IMR-90 (cell line): ENCODE measurements around the gene IL1RAP. TPM values are rescaled to one million over a fixed set of nuclear protein-coding genes. Genes with fewer than 3 reads are reported as not detected.
A peak's percentile ranks its signal among the peaks of the same experiment; 100 is the strongest.

ENCODE experiments used
- ATAC-seq: fragments of 200-7000 bp; cut with Tn5 transposase; 2 replicates; pipeline ENCODE4 v1.9.1; 2020; ENCODE audit warnings: low read depth, mild to moderate bottlenecking, moderate library complexity
- BruUV-seq: library from RNA; stranded (reverse); fragments of 400-500 nt; replicated peaks from 2 replicates; lab custom pipeline; 2021; lab: Mats Ljungman, UMichigan
- CTCF ChIA-PET: fragments of 300-600 bp; formaldehyde crosslinking; extraction: SDS; loops from one replicate; lab custom pipeline; 2021; ENCODE audit warnings: antibody characterized with exemption; lab: Yijun Ruan, JAX
- POLR2A ChIA-PET: fragments of 300-600 bp; sonication (Branson Sonifier 250); formaldehyde crosslinking; loops from one replicate; lab custom pipeline; 2022; ENCODE audit warnings: antibody characterized with exemption; ENCODE audit not compliant: unreplicated experiment; lab: Charles Lee
- DNase-seq: peaks from one replicate; pipeline ENCODE4 v3.0.0; 2013
- H2AFZ ChIP-seq: replicated peaks from 2 replicates; pipeline ENCODE3; 2013; ENCODE audit warnings: low read length, mild to moderate bottlenecking; ENCODE audit not compliant: poor library complexity
- H2AK5ac ChIP-seq: 2 replicates; pipeline ENCODE4 v1.6.1; 2013; ENCODE audit warnings: low read depth, low read length, inconsistent platforms
- H2AK9ac ChIP-seq: replicated peaks from 2 replicates; pipeline ENCODE3; 2013; ENCODE audit warnings: mild to moderate bottlenecking, low read depth, low read length, moderate library complexity; ENCODE audit not compliant: poor library complexity
- H2BK120ac ChIP-seq: 2 replicates; pipeline ENCODE4 v1.6.1; 2013; ENCODE audit warnings: low read depth, low read length, inconsistent platforms
- H2BK15ac ChIP-seq: 3 replicates; pipeline ENCODE4 v1.6.1; 2013; ENCODE audit warnings: low read depth, low read length, inconsistent platforms
- H2BK20ac ChIP-seq: 2 replicates; pipeline ENCODE4 v1.6.1; 2013; ENCODE audit warnings: low read depth, mild to moderate bottlenecking, inconsistent platforms, low read length, moderate library complexity
- H2BK5ac ChIP-seq: 2 replicates; pipeline ENCODE4 v1.6.1; 2013; ENCODE audit warnings: mild to moderate bottlenecking, low read depth, low read length, inconsistent platforms; ENCODE audit not compliant: poor library complexity, severe bottlenecking
- H3K14ac ChIP-seq: replicated peaks from 2 replicates; pipeline ENCODE4 v1.6.1; 2013; ENCODE audit warnings: low read depth, low read length, inconsistent platforms
- H3K18ac ChIP-seq: 2 replicates; pipeline ENCODE4 v1.6.1; 2013; ENCODE audit warnings: low read depth, low read length, control low read depth
- H3K23ac ChIP-seq: 2 replicates; pipeline ENCODE4 v1.6.1; 2013; ENCODE audit warnings: low read depth, low read length, inconsistent platforms
- H3K27ac ChIP-seq: 2 replicates; pipeline ENCODE4 v1.5.1; 2013; ENCODE audit warnings: mild to moderate bottlenecking, control low read depth, low read length; ENCODE audit not compliant: insufficient read depth
- H3K27me3 ChIP-seq: 2 replicates; pipeline ENCODE4 v1.6.1; 2013; ENCODE audit warnings: low read length; ENCODE audit not compliant: control insufficient read depth, insufficient read depth
- H3K36me3 ChIP-seq: 2 replicates; pipeline ENCODE4 v1.6.1; 2013; ENCODE audit warnings: low read length, mixed read lengths; ENCODE audit not compliant: control insufficient read depth, insufficient read depth
- H3K4ac ChIP-seq: 2 replicates; pipeline ENCODE4 v1.6.1; 2013; ENCODE audit warnings: low read depth, low read length, inconsistent platforms
- H3K4me1 ChIP-seq: 2 replicates; pipeline ENCODE4 v1.6.1; 2013; ENCODE audit warnings: low read length, mixed read lengths; ENCODE audit not compliant: control insufficient read depth, insufficient read depth
- H3K4me2 ChIP-seq: 2 replicates; pipeline ENCODE4 v1.6.1; 2013; ENCODE audit warnings: low read depth, mild to moderate bottlenecking, control low read depth, low read length, moderate library complexity
- H3K4me3 ChIP-seq: 2 replicates; pipeline ENCODE4 v1.5.1; 2013; ENCODE audit warnings: low read depth, mild to moderate bottlenecking, control low read depth, low read length, moderate library complexity; ENCODE audit not compliant: insufficient read depth
- H3K56ac ChIP-seq: 2 replicates; pipeline ENCODE4 v1.6.1; 2013; ENCODE audit warnings: low read length, inconsistent platforms; ENCODE audit not compliant: insufficient read depth; ENCODE audit errors: extremely low read depth
- H3K79me1 ChIP-seq, 2 experiments: 2 replicates each; pipeline ENCODE4 v1.6.1; 2013; ENCODE audit warnings: low read length in 2 of 2, inconsistent platforms in 1 of 2, low read depth in 1 of 2
- H3K9ac ChIP-seq: 2 replicates; pipeline ENCODE4 v1.6.1; 2013; ENCODE audit warnings: low read depth, low read length, control low read depth
- H3K9me1 ChIP-seq: 2 replicates; pipeline ENCODE4 v1.6.1; 2013; ENCODE audit warnings: low read length, inconsistent platforms; ENCODE audit not compliant: insufficient read depth
- H3K9me3 ChIP-seq: 2 replicates; pipeline ENCODE4 v1.6.1; 2013; ENCODE audit warnings: low read length; ENCODE audit not compliant: control insufficient read depth, insufficient read depth
- H4K20me1 ChIP-seq: 2 replicates; pipeline ENCODE4 v1.6.1; 2013; ENCODE audit warnings: low read length, inconsistent platforms; ENCODE audit not compliant: insufficient read depth
- H4K5ac ChIP-seq: 2 replicates; pipeline ENCODE4 v1.6.1; 2013; ENCODE audit warnings: mild to moderate bottlenecking, low read depth, low read length, control low read depth
- H4K8ac ChIP-seq, 2 experiments: 2 replicates each; pipeline ENCODE4 v1.6.1; 2013; ENCODE audit warnings: low read depth in 2 of 2, low read length in 2 of 2, control low read depth in 1 of 2, inconsistent platforms in 1 of 2
- H4K91ac ChIP-seq: 2 replicates; pipeline ENCODE4 v1.6.1; 2013; ENCODE audit warnings: low read depth, low read length, inconsistent platforms; ENCODE audit not compliant: insufficient read depth
- CEBPB ChIP-seq: IDR thresholded peaks from 2 replicates; pipeline ENCODE4 v1.6.1; 2012; ENCODE audit warnings: low read depth, low read length, improper control_type of control experiment
- CHD1 ChIP-seq: IDR thresholded peaks from 2 replicates; pipeline ENCODE4 v1.6.1; 2012; ENCODE audit warnings: low read depth, low read length, improper control_type of control experiment
- MAZ ChIP-seq: IDR thresholded peaks from 2 replicates; pipeline ENCODE4 v1.6.1; 2012; ENCODE audit warnings: low read depth, mild to moderate bottlenecking, low read length, improper control_type of control experiment, moderate library complexity, borderline replicate concordance
- NFE2L2 ChIP-seq: fragments of 150-350 bp; IDR thresholded peaks from 2 replicates; pipeline ENCODE4 v1.6.1; 2016; ENCODE audit warnings: low read depth, mild to moderate bottlenecking, low read length
- POLR2A ChIP-seq: IDR thresholded peaks from 2 replicates; pipeline ENCODE4 v1.6.1; 2012; ENCODE audit warnings: mild to moderate bottlenecking, low read depth, low read length
- RFX5 ChIP-seq: IDR thresholded peaks from 2 replicates; pipeline ENCODE4 v1.8.0; 2012; ENCODE audit warnings: low read depth, mild to moderate bottlenecking, low read length, moderate library complexity
- SMC3 ChIP-seq: fragments of 150-350 bp; IDR thresholded peaks from 2 replicates; pipeline ENCODE4 v1.6.1; 2016; ENCODE audit warnings: low read depth, mild to moderate bottlenecking, antibody characterized with exemption, low read length, moderate library complexity
- USF2 ChIP-seq: fragments of 150-350 bp; IDR thresholded peaks from 2 replicates; pipeline ENCODE4 v1.6.1; 2017; ENCODE audit warnings: mild to moderate bottlenecking, antibody characterized with exemption, low read length, low read depth
- WGBS, 2 experiments: methylation state at CpG; one replicate each; pipeline versions ENCODE4 v1.1.5 to v1.1.7; 2013; ENCODE audit warnings: missing lambda C conversion rate in 2 of 2; ENCODE audit not compliant: insufficient read length in 1 of 2; ENCODE audit errors: extremely low coverage in 2 of 2; 5-methylcytosine and 5-hydroxymethylcytosine counted together
- dilution Hi-C: fragments of 300-500 bp; cut with HindIII; formaldehyde crosslinking; loops from one replicate; pipeline ENCODE4 v1.14.3; 2018; ENCODE audit warnings: low sequenced_read_pairs; ENCODE audit not compliant: unreplicated experiment
- in situ Hi-C: fragments of 300-500 bp; cut with MboI; formaldehyde crosslinking; loops from 3 replicates; pipeline ENCODE4 v1.14.3; 2019; ENCODE audit warnings: low sequenced_read_pairs, inconsistent platforms, mixed read lengths
- intact Hi-C: fragments of 100-400 bp; cut with micrococcal nuclease; formaldehyde crosslinking; loops from 2 replicates; pipeline ENCODE4 v1.10.0; 2022
- polyA plus RNA-seq, 3 experiments: library from polyadenylated mRNA; depleted of rRNA; stranded (reverse); fragments of >200 nt; gene quantifications; 2 replicates each; pipeline ENCODE4 v1.2.3, GENCODE V29; 2012; ENCODE audit warnings: low replicate concordance in 1 of 3
- total RNA-seq: library from RNA; depleted of rRNA; stranded (reverse); fragments of >200 nt; gene quantifications from 2 replicates; pipeline ENCODE4 v1.2.3, GENCODE V29; 2012

Gene IL1RAP
- total and polyA plus RNA-seq, 2 of the 4 experiments (the other 2 are of a cell fraction): 8.3 to 11.3 TPM

- H4K5ac ChIP-seq: no peak overlapping the region
- no peak overlapping the region for H2BK120ac ChIP-seq
- no peak overlapping the region for H3K4me3 ChIP-seq
- H2AK5ac ChIP-seq: no peak overlapping the region
- ATAC-seq: 0 out of 2 replicates have a peak, but pooled peaks have one; percentile 32
- no peak for DNase-seq
- no TSS peak for BruUV-seq
- no peak overlapping the region for H2BK15ac ChIP-seq
- H3K23ac ChIP-seq: no peak overlapping the region
- no peak overlapping the region for H2BK20ac ChIP-seq
- H4K91ac ChIP-seq: no peak overlapping the region
- ChIA-PET CTCF (no interaction called here), POLR2A (no interaction called here)
- no peak overlapping the region for H3K9ac ChIP-seq
- H2AK9ac ChIP-seq: no peak overlapping the region
- peaks cover 6% of the 10 kb centered on the region for H3K36me3 ChIP-seq
- no peaks in the 10 kb centered on the region for H4K20me1 ChIP-seq
- no peak overlapping the region for H3K4me2 ChIP-seq
- no peaks in the 10 kb centered on the region for H3K79me1 ChIP-seq
- intact Hi-C loops (no loop called here), dilution Hi-C loops (no loop called here), in situ Hi-C loops (no loop called here)
- H3K4me1 ChIP-seq: peaks cover 4% of the 10 kb centered on the region
- H2BK5ac ChIP-seq: no peak overlapping the region
- no peak overlapping the region for H2AFZ ChIP-seq
- no peak overlapping the region for H4K8ac ChIP-seq
- TF ChIP-seq SMC3: no peak
- TF ChIP-seq CHD1: no peak
- TF ChIP-seq CEBPB: peak; percentile 71
- TF ChIP-seq MAZ: no peak
- TF ChIP-seq USF2: no peak
- TF ChIP-seq RFX5: no peak
- TF ChIP-seq NFE2L2: no peak
- TF ChIP-seq POLR2A: no peak
- H3K27ac ChIP-seq: no peak overlapping the region
- no peak overlapping the region for H3K14ac ChIP-seq
- H3K9me1 ChIP-seq: no peaks in the 10 kb centered on the region
- H3K56ac ChIP-seq: no peak overlapping the region
- no peak overlapping the region for H3K4ac ChIP-seq
- H3K9me3 ChIP-seq: no peaks in the 10 kb centered on the region
- WGBS, 2 experiments: no CpG with 5 or more reads among the region's 3 CpGs
- no peaks in the 10 kb centered on the region for H3K27me3 ChIP-seq
- no peak overlapping the region for H3K18ac ChIP-seq
Measured at GRCh38 chr3:190621927-190622326, 108.0 kb downstream of the IL1RAP start.
